GM12878 (cell line): ENCODE measurements around the gene NACA2. TPM values are rescaled to one million over a fixed set of nuclear protein-coding genes. Genes with fewer than 3 reads are reported as not detected.

ENCODE experiments used
- ATAC-seq: fragments of 200-7000 bp; cut with Tn5 transposase; 3 replicates; pipeline ENCODE4 v1.9.1; 2020; ENCODE audit warnings: mild to moderate bottlenecking, moderate library complexity
- BruUV-seq: library from RNA; stranded (reverse); fragments of 400-500 nt; replicated peaks from 2 replicates; lab custom pipeline; 2021; lab: Mats Ljungman, UMichigan
- CTCF ChIA-PET: fragments of 300-600 bp; sonication (Branson Sonifier 250); formaldehyde crosslinking; extraction: SDS; loops from one replicate; lab custom pipeline; 2021; ENCODE audit warnings: inconsistent platforms; lab: Yijun Ruan, JAX
- POLR2A ChIA-PET: fragments of 350-600 bp; formaldehyde crosslinking; extraction: SDS; loops from one replicate; lab custom pipeline; 2021; ENCODE audit warnings: inconsistent platforms; lab: Charles Lee
- RAD21 ChIA-PET: fragments of 300-600 bp; sonication (Branson Sonifier 250); formaldehyde crosslinking; loops from one replicate; lab custom pipeline; 2023; ENCODE audit warnings: antibody characterized with exemption; ENCODE audit not compliant: unreplicated experiment; lab: Charles Lee
- SMC1A ChIA-PET: fragments of 300-600 bp; sonication (Branson Sonifier 250); formaldehyde crosslinking; loops from one replicate; lab custom pipeline; 2023; ENCODE audit not compliant: unreplicated experiment, uncharacterized antibody; lab: Charles Lee
- DNase-seq: peaks from one replicate; pipeline ENCODE4 v3.0.0-alpha.2; 2011; ENCODE audit warnings: low read depth, low spot score
- FAIRE-seq: peaks from 3 replicates; lab custom pipeline; 2011; peaks lifted over from hg19 to GRCh38; lab: Jason Lieb, UNC
- H2AFZ ChIP-seq: 2 replicates; pipeline ENCODE4 v1.6.0; 2011; ENCODE audit warnings: low read depth, low read length, control low read depth; ENCODE audit not compliant: control insufficient read depth
- H3K27ac ChIP-seq: 2 replicates; pipeline ENCODE4 v1.5.1; 2011; ENCODE audit warnings: control low read depth; ENCODE audit not compliant: control insufficient read depth, insufficient read depth
- H3K27me3 ChIP-seq, 2 experiments: replicated peaks in 1 of 2; 2 replicates each; pipeline versions ENCODE4 v1.6.0 to v1.6.1; 2011; ENCODE audit warnings: low read length in 1 of 2; ENCODE audit not compliant: control insufficient read depth in 2 of 2, insufficient read depth in 2 of 2
- H3K36me3 ChIP-seq, 2 experiments: 2 replicates each; pipeline ENCODE4 v1.5.1; 2011; ENCODE audit warnings: low read length in 1 of 2; ENCODE audit not compliant: control insufficient read depth in 2 of 2, insufficient read depth in 2 of 2
- H3K4me1 ChIP-seq: 2 replicates; pipeline ENCODE4 v1.6.1; 2011; ENCODE audit warnings: mild to moderate bottlenecking, low read length, moderate library complexity, mixed read lengths; ENCODE audit not compliant: control insufficient read depth, insufficient read depth
- H3K4me2 ChIP-seq: 2 replicates; pipeline ENCODE4 v1.6.0; 2011; ENCODE audit warnings: control low read depth; ENCODE audit not compliant: control insufficient read depth, insufficient read depth
- H3K4me3 ChIP-seq: fragments of 200-600 bp; sonication (generic); 2 replicates; pipeline ENCODE4 v1.5.1; 2016
- H3K79me2 ChIP-seq: 2 replicates; pipeline ENCODE4 v1.6.0; 2011; ENCODE audit warnings: low read length; ENCODE audit not compliant: control insufficient read depth, insufficient read depth
- H3K9ac ChIP-seq: 2 replicates; pipeline ENCODE4 v1.8.0; 2011; ENCODE audit warnings: low read length, control low read depth, mixed read lengths; ENCODE audit not compliant: control insufficient read depth, insufficient read depth
- H3K9me3 ChIP-seq: replicated peaks from 3 replicates; pipeline ENCODE4 v1.5.1; 2011; ENCODE audit warnings: mild to moderate bottlenecking, low read length; ENCODE audit not compliant: control insufficient read depth, insufficient read depth
- H4K20me1 ChIP-seq: 2 replicates; pipeline ENCODE4 v1.6.0; 2011; ENCODE audit not compliant: control insufficient read depth, insufficient read depth
- BMI1 ChIP-seq: fragments of 450-650 bp; IDR thresholded peaks from 2 replicates; pipeline ENCODE4 v1.6.1; 2016; ENCODE audit warnings: mild to moderate bottlenecking, moderate library complexity, borderline replicate concordance
- CBX3 ChIP-seq: fragments of 200-600 bp; sonication (generic); IDR thresholded peaks from 2 replicates; pipeline ENCODE4 v1.6.1; 2016; ENCODE audit warnings: low read depth, borderline replicate concordance
- CTCF ChIP-seq, 3 experiments: IDR thresholded peaks in 2 of 3; conservative IDR thresholded peaks in 1 of 3; 2 replicates each; pipeline ENCODE4 v1.5.1; 2011; ENCODE audit warnings: low read depth in 3 of 3, low read length in 3 of 3, mild to moderate bottlenecking in 3 of 3, control low read depth in 2 of 3, moderate library complexity in 2 of 3, inconsistent platforms in 1 of 3, mixed read lengths in 1 of 3; ENCODE audit not compliant: control insufficient read depth in 2 of 3, insufficient read depth in 1 of 3; ENCODE audit errors: extremely low read depth in 1 of 3
- DPF2 ChIP-seq: fragments of 450-650 bp; IDR thresholded peaks from 2 replicates; pipeline ENCODE4 v1.6.1; 2017; ENCODE audit warnings: mild to moderate bottlenecking
- EED ChIP-seq: sonication (generic); IDR thresholded peaks from 2 replicates; pipeline ENCODE4 v1.6.1; 2016; ENCODE audit warnings: antibody characterized with exemption, low read depth
- ETV6 ChIP-seq, 2 experiments: fragments of 450-650 bp in 1 of 2; IDR thresholded peaks in 1 of 2; conservative IDR thresholded peaks in 1 of 2; 2 replicates each; pipeline ENCODE4 v1.6.1; 2014; ENCODE audit warnings: antibody characterized with exemption in 1 of 2, borderline replicate concordance in 1 of 2, low read depth in 1 of 2, mild to moderate bottlenecking in 1 of 2, moderate library complexity in 1 of 2
- MTA3 ChIP-seq: IDR thresholded peaks from 2 replicates; pipeline ENCODE4 v1.6.1; 2012; ENCODE audit warnings: low read length, inconsistent platforms, borderline replicate concordance
- NFXL1 ChIP-seq: fragments of 450-650 bp; IDR thresholded peaks from 2 replicates; pipeline ENCODE4 v1.6.1; 2017; ENCODE audit warnings: antibody characterized with exemption, mild to moderate bottlenecking, borderline replicate concordance
- whole genome bisulfite sequencing: methylation state at CpG from one replicate; pipeline ENCODE4 v1.1.6; 2016; ENCODE audit warnings: low lambda C conversion rate; ENCODE audit not compliant: insufficient replicate concordance, insufficient coverage; ENCODE audit errors: missing lambda C conversion rate; 5-methylcytosine and 5-hydroxymethylcytosine counted together
- in situ Hi-C: fragments of 300-500 bp; cut with MboI; formaldehyde crosslinking; loops from 9 replicates; pipeline ENCODE4 v1.14.3; 2018; ENCODE audit warnings: mixed read lengths
- intact Hi-C: fragments of 100-400 bp; cut with micrococcal nuclease; formaldehyde crosslinking; loops from one replicate; pipeline ENCODE4 v1.14.2; 2022; ENCODE audit not compliant: unreplicated experiment
- polyA plus RNA-seq, 11 experiments: library from polyadenylated mRNA; depleted of rRNA in 4 of 11; unstranded in 6 of 11; stranded (reverse) in 5 of 11; fragments of >200 nt; fragmentation: Nextera tagmentation in 4 of 11; fragmentation: Illumina TruSeq in 1 of 11; extraction: Ambion mirVana in 4 of 11; extraction: Trizol in 1 of 11; gene quantifications; 1 replicate in 1 of 11; 2 replicates in 10 of 11; pipeline versions ENCODE4 v1.2.1 to v1.2.3, GENCODE V29; 2011 to 2016; ENCODE audit warnings: inconsistent platforms in 2 of 11, missing spikeins in 2 of 11, low read depth in 1 of 11
- total RNA-seq, 4 experiments: library from RNA; depleted of rRNA in 3 of 4; stranded (reverse); fragments of >200 nt in 3 of 4; fragmentation: Illumina TruSeq in 1 of 4; extraction: Trizol in 1 of 4; gene quantifications; 2 replicates each; pipeline versions ENCODE4 v1.2.1 to v1.2.3, GENCODE V29; 2013 to 2021
- TF ChIP-seq, protein P1 (sequence below): IDR thresholded peaks from 2 replicates; pipeline ENCODE4 v1.6.1; 2011; ENCODE audit warnings: low read depth, mild to moderate bottlenecking, low read length, moderate library complexity, borderline replicate concordance; ENCODE audit errors: extremely low read depth
- TF ChIP-seq, protein P2 (sequence below): IDR thresholded peaks from 2 replicates; pipeline ENCODE4 v1.6.1; 2012; ENCODE audit warnings: low read depth, low read length, improper control_type of control experiment

The NACA2 gene
- total and polyA plus RNA-seq, 10 of the 15 experiments (the other 5 are each of a cell fraction or from before 2014, with no cell fraction given) = 0.16 to 0.68 (median 0.36) TPM; not detected in 4

GRCh38 chr17:61584866-61585265, 6.2 kb downstream of the NACA2 start:
- 58% methylated on average over 2 of the region's 2 CpGs for WGBS
- Histone ChIP-seq H3K4me1 (no peaks in the 10 kb centered on the region), H3K9me3 (no peaks in the 10 kb centered on the region), H3K79me2 (no peaks in the 10 kb centered on the region), H3K9ac (no peak overlapping the region), H3K36me3 (no peaks in the 10 kb centered on the region), H2AFZ (no peak overlapping the region), H3K27ac (no peak overlapping the region), H3K4me2 (no peak overlapping the region), H4K20me1 (no peaks in the 10 kb centered on the region), H3K27me3 (no peaks in the 10 kb centered on the region), H3K4me3 (no peak overlapping the region)
- TF ChIP-seq CBX3 (no peak), ETV6 (conservative IDR thresholded peaks at IDR 0.05 in 1 of 2, IDR thresholded peaks at IDR 0.05 in 1 of 2; ENCODE audit: borderline replicate concordance in 1 of 2, low read depth in 1 of 2) (peak in 1 of 2 experiments; percentile 68; a peak in 1 of 4 replicates), DPF2 (no peak), NFXL1 (peak; percentile 69), BMI1 (no peak)
- no peak for ATAC-seq
- no peak for DNase-seq
- RAD21 ChIA-PET = interaction anchor here (1.7 kb wide), 1 partner anchor 525 kb away, joined by 6 read pairs; no protein-coding TSS in a partner anchor
- no TSS peak for BruUV-seq
- SMC1A ChIA-PET = interaction anchor here (0.8 to 1.5 kb wide), 5 partner anchors 11 to 49 kb away, joined by 3 to 4 read pairs (median 3); no protein-coding TSS in a partner anchor
- POLR2A ChIA-PET = interaction anchor here (0.6 kb wide), 1 partner anchor 322 kb away, joined by 3 read pairs; no protein-coding TSS in a partner anchor
- CTCF ChIA-PET = interaction anchor here (0.9 to 1.2 kb wide), 5 partner anchors 10 to 173 kb away, joined by 3 to 4 read pairs (median 3); no protein-coding TSS in a partner anchor
- in situ Hi-C loops (no loop called here), intact Hi-C loops (no loop called here)
- no peak for FAIRE-seq

DNA sequence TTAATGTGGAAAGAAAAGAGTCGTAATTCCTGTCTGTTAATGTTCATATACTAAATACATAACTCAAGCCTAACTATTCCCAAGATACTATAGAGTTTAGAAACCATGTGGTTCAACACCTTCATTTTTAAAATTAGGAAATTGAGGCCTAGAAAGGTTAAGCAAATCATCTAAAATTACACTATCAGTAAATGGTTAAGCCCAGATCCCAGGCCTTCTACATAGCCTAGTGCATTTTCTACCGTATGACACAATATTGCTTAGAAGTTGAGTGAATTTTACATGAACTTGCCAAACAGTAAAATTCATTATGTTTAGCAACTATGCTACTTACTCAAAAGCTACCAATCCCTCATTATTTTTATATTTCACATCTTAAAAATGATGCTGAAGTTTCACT, 6.8 kb downstream of the NACA2 start:
- no peak overlapping the region for H3K9ac ChIP-seq
- H3K4me1 ChIP-seq = no peaks in the 10 kb centered on the region
- no peak overlapping the region for H3K4me2 ChIP-seq
- no peak overlapping the region for H3K4me3 ChIP-seq
- ChIA-PET POLR2A (interaction anchor here (0.6 kb wide), 1 partner anchor 323 kb away, joined by 3 read pairs; no protein-coding TSS in a partner anchor), RAD21 (interaction anchor here (1.7 kb wide), 1 partner anchor 525 kb away, joined by 6 read pairs; no protein-coding TSS in a partner anchor), SMC1A (interaction anchor here (0.8 to 1.4 kb wide), 4 partner anchors 10 to 48 kb away, joined by 3 to 4 read pairs (median 3); no protein-coding TSS in a partner anchor), CTCF (interaction anchor here (0.9 to 1.2 kb wide), 4 partner anchors 10 to 172 kb away, joined by 3 to 4 read pairs (median 4); no protein-coding TSS in a partner anchor)
- FAIRE-seq (no peak), ATAC-seq (no peak), DNase-seq (no peak)
- 27% methylated on average over 2 of the region's 2 CpGs for WGBS
- no peaks in the 10 kb centered on the region for H3K27me3 ChIP-seq
- no peaks in the 10 kb centered on the region for H4K20me1 ChIP-seq
- H3K36me3 ChIP-seq = no peaks in the 10 kb centered on the region
- no TSS peak for BruUV-seq
- no peak overlapping the region for H3K27ac ChIP-seq
- no peaks in the 10 kb centered on the region for H3K79me2 ChIP-seq
- H2AFZ ChIP-seq = no peak overlapping the region
- intact Hi-C loops (no loop called here), in situ Hi-C loops (no loop called here)
- H3K9me3 ChIP-seq = no peaks in the 10 kb centered on the region
- no peak for TF ChIP-seq EED
- TF ChIP-seq, protein P1, sequence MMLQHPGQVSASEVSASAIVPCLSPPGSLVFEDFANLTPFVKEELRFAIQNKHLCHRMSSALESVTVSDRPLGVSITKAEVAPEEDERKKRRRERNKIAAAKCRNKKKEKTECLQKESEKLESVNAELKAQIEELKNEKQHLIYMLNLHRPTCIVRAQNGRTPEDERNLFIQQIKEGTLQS = no peak
- no peak for TF ChIP-seq BMI1
- TF ChIP-seq ETV6 (conservative IDR thresholded peaks at IDR 0.05 in 1 of 2, IDR thresholded peaks at IDR 0.05 in 1 of 2; ENCODE audit: borderline replicate concordance in 1 of 2, low read depth in 1 of 2) = 0 out of 4 replicates have a peak, but pooled peaks of 1 of the 2 experiments have one; percentile 34
- TF ChIP-seq MTA3 = no peak
- TF ChIP-seq CTCF (IDR thresholded peaks at IDR 0.05 in 2 of 3, conservative IDR thresholded peaks at IDR 0.05 in 1 of 3; ENCODE audit: control insufficient read depth in 2 of 3, extremely low read depth in 1 of 3, insufficient read depth in 1 of 3, low read depth in 3 of 3, low read length in 3 of 3) = no peak
- peak; percentile 82; the same call in 1 of the 2 replicates for TF ChIP-seq NFXL1
- TF ChIP-seq, protein P2, sequence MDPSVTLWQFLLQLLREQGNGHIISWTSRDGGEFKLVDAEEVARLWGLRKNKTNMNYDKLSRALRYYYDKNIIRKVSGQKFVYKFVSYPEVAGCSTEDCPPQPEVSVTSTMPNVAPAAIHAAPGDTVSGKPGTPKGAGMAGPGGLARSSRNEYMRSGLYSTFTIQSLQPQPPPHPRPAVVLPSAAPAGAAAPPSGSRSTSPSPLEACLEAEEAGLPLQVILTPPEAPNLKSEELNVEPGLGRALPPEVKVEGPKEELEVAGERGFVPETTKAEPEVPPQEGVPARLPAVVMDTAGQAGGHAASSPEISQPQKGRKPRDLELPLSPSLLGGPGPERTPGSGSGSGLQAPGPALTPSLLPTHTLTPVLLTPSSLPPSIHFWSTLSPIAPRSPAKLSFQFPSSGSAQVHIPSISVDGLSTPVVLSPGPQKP = no peak
